Measurements from ENCODE around the gene PLCD3. TPM values are rescaled to one million over a fixed set of nuclear protein-coding genes. Genes with fewer than 3 reads are reported as not detected.

The PLCD3 gene
- total and polyA plus RNA-seq, 10 of the 15 experiments (the other 5 are each of a cell fraction or from before 2014, with no cell fraction given), result 0.02 to 1.6 (median 0.44) TPM

DNA sequence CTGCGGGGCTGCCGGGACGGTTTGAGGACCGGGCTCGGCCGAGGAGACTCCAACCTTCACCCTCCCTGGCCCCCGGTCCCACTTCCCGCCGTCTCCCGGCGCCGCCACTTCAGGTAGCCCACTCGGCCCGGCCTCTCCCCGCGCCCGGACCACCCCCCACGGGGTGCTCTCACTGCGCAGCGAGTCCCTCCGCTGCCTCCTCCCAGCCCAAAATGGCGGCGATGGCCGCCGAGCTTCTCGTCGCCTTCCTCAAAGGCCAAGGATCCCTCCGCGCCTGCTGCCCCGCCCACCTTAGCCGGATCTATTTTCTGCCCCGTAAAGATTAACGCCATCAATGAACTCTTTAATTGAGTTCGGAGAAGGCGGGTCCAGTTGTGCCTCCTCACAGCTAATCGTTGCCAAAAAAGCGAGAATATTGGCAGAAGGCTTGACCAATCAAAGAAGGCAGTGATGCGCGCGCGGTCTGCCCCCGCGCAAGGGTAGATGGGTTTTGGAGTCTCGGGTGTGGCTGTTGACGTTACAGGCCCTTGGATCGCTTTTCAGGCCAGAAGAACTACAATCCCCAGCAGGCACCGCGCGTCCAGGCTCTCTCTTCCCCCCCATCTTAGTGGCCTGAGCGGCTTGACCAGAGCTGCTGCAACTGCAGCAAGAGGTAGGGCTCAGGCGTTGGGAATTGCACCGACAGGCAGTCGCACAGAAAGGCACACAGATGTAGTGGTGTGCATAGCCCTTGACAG, 29.1 kb upstream of the PLCD3 start, which contains the start of gene HEXIM2 (continued):
- peak in 1 of 2 experiments; percentile 69; a peak in 2 of 4 replicates for TF ChIP-seq EP300 (IDR thresholded peaks at IDR 0.05; ENCODE audit: borderline replicate concordance in 1 of 2, control insufficient read depth in 1 of 2, low read depth in 2 of 2, low read length in 2 of 2)
- peak; percentile 82 for TF ChIP-seq GATAD2B (conservative IDR thresholded peaks at IDR 0.05; ENCODE audit: low read depth)
- TF ChIP-seq, protein P1, sequence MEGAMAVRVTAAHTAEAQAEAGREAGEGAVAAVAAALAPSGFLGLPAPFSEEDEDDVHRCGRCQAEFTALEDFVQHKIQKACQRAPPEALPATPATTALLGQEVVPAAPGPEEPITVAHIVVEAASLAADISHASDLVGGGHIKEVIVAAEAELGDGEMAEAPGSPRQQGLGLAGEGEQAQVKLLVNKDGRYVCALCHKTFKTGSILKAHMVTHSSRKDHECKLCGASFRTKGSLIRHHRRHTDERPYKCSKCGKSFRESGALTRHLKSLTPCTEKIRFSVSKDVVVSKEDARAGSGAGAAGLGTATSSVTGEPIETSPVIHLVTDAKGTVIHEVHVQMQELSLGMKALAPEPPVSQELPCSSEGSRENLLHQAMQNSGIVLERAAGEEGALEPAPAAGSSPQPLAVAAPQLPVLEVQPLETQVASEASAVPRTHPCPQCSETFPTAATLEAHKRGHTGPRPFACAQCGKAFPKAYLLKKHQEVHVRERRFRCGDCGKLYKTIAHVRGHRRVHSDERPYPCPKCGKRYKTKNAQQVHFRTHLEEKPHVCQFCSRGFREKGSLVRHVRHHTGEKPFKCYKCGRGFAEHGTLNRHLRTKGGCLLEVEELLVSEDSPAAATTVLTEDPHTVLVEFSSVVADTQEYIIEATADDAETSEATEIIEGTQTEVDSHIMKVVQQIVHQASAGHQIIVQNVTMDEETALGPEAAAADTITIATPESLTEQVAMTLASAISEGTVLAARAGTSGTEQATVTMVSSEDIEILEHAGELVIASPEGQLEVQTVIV (IDR thresholded peaks at IDR 0.05; ENCODE audit: borderline replicate concordance, partially characterized antibody), result peak; percentile 64
- peak; percentile 52 for TF ChIP-seq FOS (IDR thresholded peaks at IDR 0.05; ENCODE audit: borderline replicate concordance, extremely low read depth, insufficient read length)
- 0 out of 4 replicates have a peak, but pooled peaks of 1 of the 2 experiments have one; percentile 17 for TF ChIP-seq SRF (IDR thresholded peaks at IDR 0.05; ENCODE audit: low read depth in 2 of 2, low read length in 2 of 2)
- TF ChIP-seq, protein P2, sequence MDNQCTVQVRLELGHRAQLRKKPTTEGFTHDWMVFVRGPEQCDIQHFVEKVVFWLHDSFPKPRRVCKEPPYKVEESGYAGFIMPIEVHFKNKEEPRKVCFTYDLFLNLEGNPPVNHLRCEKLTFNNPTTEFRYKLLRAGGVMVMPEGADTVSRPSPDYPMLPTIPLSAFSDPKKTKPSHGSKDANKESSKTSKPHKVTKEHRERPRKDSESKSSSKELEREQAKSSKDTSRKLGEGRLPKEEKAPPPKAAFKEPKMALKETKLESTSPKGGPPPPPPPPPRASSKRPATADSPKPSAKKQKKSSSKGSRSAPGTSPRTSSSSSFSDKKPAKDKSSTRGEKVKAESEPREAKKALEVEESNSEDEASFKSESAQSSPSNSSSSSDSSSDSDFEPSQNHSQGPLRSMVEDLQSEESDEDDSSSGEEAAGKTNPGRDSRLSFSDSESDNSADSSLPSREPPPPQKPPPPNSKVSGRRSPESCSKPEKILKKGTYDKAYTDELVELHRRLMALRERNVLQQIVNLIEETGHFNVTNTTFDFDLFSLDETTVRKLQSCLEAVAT (IDR thresholded peaks at IDR 0.05), result peak; percentile 86
- no peak for TF ChIP-seq SPI1 (IDR thresholded peaks at IDR 0.05; ENCODE audit: borderline replicate concordance, insufficient read depth, low read depth, low read length)
- TF ChIP-seq HDGF (IDR thresholded peaks at IDR 0.05), result peak; percentile 76
- TF ChIP-seq BHLHE40 (IDR thresholded peaks at IDR 0.05; ENCODE audit: borderline replicate concordance in 1 of 2, low read depth in 2 of 2, low read length in 1 of 2), result peak in 1 of 2 experiments; percentile 36; a peak in 3 of 4 replicates
- no peak for TF ChIP-seq SREBF2 (IDR thresholded peaks at IDR 0.05; ENCODE audit: low read length)
- TF ChIP-seq TCF7 (IDR thresholded peaks at IDR 0.05; ENCODE audit: borderline replicate concordance), result peak; percentile 63
- no peak for TF ChIP-seq CEBPB (IDR thresholded peaks at IDR 0.05; ENCODE audit: borderline replicate concordance in 1 of 2, low read depth in 2 of 2, low read length in 2 of 2)
- TF ChIP-seq RAD51 (IDR thresholded peaks at IDR 0.05), result no peak
- peak; percentile 55; the same call in 1 of the 2 replicates for TF ChIP-seq TCF12 (IDR thresholded peaks at IDR 0.05; ENCODE audit: low read depth, low read length)
- TF ChIP-seq MXI1 (IDR thresholded peaks at IDR 0.05; ENCODE audit: low read depth, low read length), result no peak
- TF ChIP-seq KAT2A (conservative IDR thresholded peaks at IDR 0.05; ENCODE audit: control insufficient read depth, low read depth, low read length), result no peak
- TF ChIP-seq MYC (IDR thresholded peaks at IDR 0.05; ENCODE audit: insufficient read depth, insufficient read length, insufficient replicate concordance, low read length, severe bottlenecking), result no peak
- TF ChIP-seq IKZF2 (IDR thresholded peaks at IDR 0.05), result 0 out of 4 replicates have a peak, but pooled peaks of 1 of the 2 experiments have one; percentile 25
- no peak for TF ChIP-seq YBX1 (IDR thresholded peaks at IDR 0.05)
- peak; percentile 77; the same call in 1 of the 2 replicates for TF ChIP-seq BACH1 (IDR thresholded peaks at IDR 0.05; ENCODE audit: borderline replicate concordance)
- TF ChIP-seq ZNF384 (IDR thresholded peaks at IDR 0.05; ENCODE audit: borderline replicate concordance, low read depth, low read length), result no peak
- TF ChIP-seq, protein P3, sequence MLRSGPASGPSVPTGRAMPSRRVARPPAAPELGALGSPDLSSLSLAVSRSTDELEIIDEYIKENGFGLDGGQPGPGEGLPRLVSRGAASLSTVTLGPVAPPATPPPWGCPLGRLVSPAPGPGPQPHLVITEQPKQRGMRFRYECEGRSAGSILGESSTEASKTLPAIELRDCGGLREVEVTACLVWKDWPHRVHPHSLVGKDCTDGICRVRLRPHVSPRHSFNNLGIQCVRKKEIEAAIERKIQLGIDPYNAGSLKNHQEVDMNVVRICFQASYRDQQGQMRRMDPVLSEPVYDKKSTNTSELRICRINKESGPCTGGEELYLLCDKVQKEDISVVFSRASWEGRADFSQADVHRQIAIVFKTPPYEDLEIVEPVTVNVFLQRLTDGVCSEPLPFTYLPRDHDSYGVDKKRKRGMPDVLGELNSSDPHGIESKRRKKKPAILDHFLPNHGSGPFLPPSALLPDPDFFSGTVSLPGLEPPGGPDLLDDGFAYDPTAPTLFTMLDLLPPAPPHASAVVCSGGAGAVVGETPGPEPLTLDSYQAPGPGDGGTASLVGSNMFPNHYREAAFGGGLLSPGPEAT (IDR thresholded peaks at IDR 0.05; ENCODE audit: low read depth), result peak; percentile 51; the same call in 1 of the 2 replicates
